Hematopoietic multipotent progenitor cell treated with erythropoietin and hydrocortisone succinate and interleukin-3 and kit ligand, for 8 days (in vitro differentiated cells): Measurements from ENCODE around the gene ZMYND11.
"Not testable (repeated sequence)": the region's sequence is repeated elsewhere in the genome, so short reads cannot be mapped to it uniquely, and the experiment has no call there.

Experiments used
- DNase-seq: peaks from one replicate; pipeline ENCODE4 v3.0.0-alpha.2; 2015

Gene ZMYND11

GRCh38 chr10:251982-252582 is 116.8 kb downstream of the ZMYND11 start:
- no peak for DNase-seq

- DNase-seq = no peak
Measured at GRCh38 chr10:260819-261429, 125.7 kb downstream of the ZMYND11 start.

GRCh38 chr10:264160-265073 is 129.2 kb downstream of the ZMYND11 start:
- DNase-seq = not testable (repeated sequence)

- DNase-seq = not testable (repeated sequence)
Measured at GRCh38 chr10:265074-265440, 129.8 kb downstream of the ZMYND11 start.

- DNase-seq = not testable (repeated sequence)
Measured at GRCh38 chr10:265816-266588, 130.7 kb downstream of the ZMYND11 start.

- DNase-seq = no peak
Measured at GRCh38 chr10:266974-267425, 131.7 kb downstream of the ZMYND11 start.

GRCh38 chr10:267705-268104 is 132.4 kb downstream of the ZMYND11 start:
- no peak for DNase-seq

GRCh38 chr10:269440-270074 is 134.3 kb downstream of the ZMYND11 start:
- no peak for DNase-seq

- no peak for DNase-seq
Measured at GRCh38 chr10:271201-271600, 135.9 kb downstream of the ZMYND11 start.

- no peak for DNase-seq
Measured at GRCh38 chr10:271722-272121, 136.5 kb downstream of the ZMYND11 start.

- DNase-seq = no peak
Measured at GRCh38 chr10:273088-273487, 137.8 kb downstream of the ZMYND11 start.

- DNase-seq = no peak
Measured at GRCh38 chr10:274866-275265, 139.6 kb downstream of the ZMYND11 start.

GRCh38 chr10:275680-276079 is 140.4 kb downstream of the ZMYND11 start:
- DNase-seq = no peak

- no peak for DNase-seq
Measured at GRCh38 chr10:277963-278362, 142.7 kb downstream of the ZMYND11 start.

GRCh38 chr10:278707-279106 is 143.5 kb downstream of the ZMYND11 start:
- DNase-seq = no peak

- DNase-seq = no peak
Measured at GRCh38 chr10:279232-279631, 144.0 kb downstream of the ZMYND11 start.

- DNase-seq = no peak
Measured at GRCh38 chr10:279655-280054, 144.4 kb downstream of the ZMYND11 start.

GRCh38 chr10:282294-283139 is 147.3 kb downstream of the ZMYND11 start:
- DNase-seq = no peak

GRCh38 chr10:283140-283479 is 147.9 kb downstream of the ZMYND11 start:
- no peak for DNase-seq

- no peak for DNase-seq
Measured at GRCh38 chr10:283916-284356, 148.7 kb downstream of the ZMYND11 start.

GRCh38 chr10:285216-285615 is 150.0 kb downstream of the ZMYND11 start:
- no peak for DNase-seq
